GM23338 (cell line): ENCODE results near the gene RPP40.

Source experiments
- CTCF ChIP-seq, 2 experiments: fragments of 200-600 bp in 1 of 2; sonication (generic) in 1 of 2; conservative IDR thresholded peaks; 2 replicates each; pipeline versions ENCODE4 v1.5.1 to v1.6.1; 2016 to 2017; ENCODE audit warnings: antibody characterized with exemption in 2 of 2, low read depth in 2 of 2, mild to moderate bottlenecking in 2 of 2, moderate library complexity in 1 of 2
- EZH2phosphoT487 ChIP-seq: fragments of 200-600 bp; sonication (generic); IDR thresholded peaks from one replicate; pipeline ENCODE4 v1.8.1; 2018; ENCODE audit warnings: antibody characterized with exemption; ENCODE audit not compliant: unreplicated experiment
- POLR2AphosphoS5 ChIP-seq: IDR thresholded peaks from 2 replicates; pipeline ENCODE4 v1.6.1; 2016; ENCODE audit warnings: antibody characterized with exemption, low read depth

- no peak for TF ChIP-seq POLR2AphosphoS5
- TF ChIP-seq CTCF (conservative IDR thresholded peaks at IDR 0.05; ENCODE audit: low read depth in 2 of 2) = no peak
- TF ChIP-seq EZH2phosphoT487 = no peak
Measured at GRCh38 chr6:5028301-5028700, 24.5 kb upstream of the RPP40 start.
